NCI-H128 (cell line): ENCODE measurements around the gene SYNJ2.

Source experiments
- DNase-seq: peaks from one replicate; lab custom pipeline; 2025; ENCODE audit not compliant: unreplicated experiment; lab: John Stamatoyannopoulos, UW

SYNJ2 gene

DNA sequence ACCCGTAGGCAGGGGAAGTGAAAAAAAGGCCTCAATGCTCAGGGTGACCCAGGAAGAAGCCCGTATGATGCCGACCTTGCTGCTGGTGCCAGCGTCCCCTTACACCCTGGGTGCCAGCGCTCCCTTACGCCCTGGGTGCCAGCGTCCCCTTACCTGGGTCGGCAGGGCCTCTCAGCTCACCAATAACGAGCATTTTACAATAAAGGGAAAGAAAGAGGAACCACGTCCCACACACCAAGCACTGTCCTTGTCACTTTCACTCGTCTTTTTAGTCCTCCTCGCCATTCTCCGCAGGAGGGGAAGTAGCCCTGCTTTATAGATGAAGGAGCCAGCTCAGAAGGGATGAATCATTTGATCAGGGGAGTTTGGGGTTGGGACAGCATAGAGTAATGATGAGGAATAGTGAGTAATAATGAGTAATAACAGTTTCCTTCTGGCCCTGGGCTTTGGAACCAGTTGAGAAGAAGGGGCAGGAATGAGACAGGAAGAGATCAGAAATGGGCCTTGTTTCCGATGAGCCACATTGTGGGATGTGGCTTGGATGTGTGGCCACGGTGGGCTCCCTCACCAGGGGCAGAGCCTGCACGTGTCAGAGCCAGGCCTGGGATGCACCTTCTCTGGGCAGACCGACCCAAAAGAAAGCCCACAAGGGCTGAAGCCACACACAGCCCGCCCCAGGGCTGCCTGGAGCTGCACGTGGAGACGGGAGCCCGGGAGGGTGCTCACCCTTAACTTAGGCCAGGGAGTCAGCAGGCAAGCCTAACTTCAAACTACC lies 75.7 kb downstream of the SYNJ2 start:
- no peak for DNase-seq

DNA sequence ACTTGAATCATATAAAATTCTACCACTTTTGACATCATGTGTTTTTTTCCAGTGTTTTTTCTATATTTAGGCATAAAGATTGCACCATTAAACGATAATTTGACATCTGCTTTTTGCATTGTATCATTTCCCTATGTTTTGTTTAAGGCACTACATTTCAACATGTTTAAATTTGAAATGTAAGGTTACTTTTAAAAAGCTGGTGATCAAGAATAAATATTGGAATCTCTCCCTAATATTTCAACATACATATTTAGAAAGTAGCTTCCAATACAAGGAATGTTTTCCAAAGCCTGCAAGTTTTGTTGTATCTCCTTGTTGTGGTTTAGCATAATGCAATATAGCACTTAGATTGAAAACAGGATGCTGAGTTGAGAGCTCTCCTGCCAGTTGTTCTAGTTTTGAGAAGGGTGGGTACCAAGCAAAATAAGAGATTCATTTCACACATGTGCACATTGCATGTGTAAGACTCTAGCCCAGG lies 76.5 kb downstream of the SYNJ2 start:
- no peak for DNase-seq

DNA sequence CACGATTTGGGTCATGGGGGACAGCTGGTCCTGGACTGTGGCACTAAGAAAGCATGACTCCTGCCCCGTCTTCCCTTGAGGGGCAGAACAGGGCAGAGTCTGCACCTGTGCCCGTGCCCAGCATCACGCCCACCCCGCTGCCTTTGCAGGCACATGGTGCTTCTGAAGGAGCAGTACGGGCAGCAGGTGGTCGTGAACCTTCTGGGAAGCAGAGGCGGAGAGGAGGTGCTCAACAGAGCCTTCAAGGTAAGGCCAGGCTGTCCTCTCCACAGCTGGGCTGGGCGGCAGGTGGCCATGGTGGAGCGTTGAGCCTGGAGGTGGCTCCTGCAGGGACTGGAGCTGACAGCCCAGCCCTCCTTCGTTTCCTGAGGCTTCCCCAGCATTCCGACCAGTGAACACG lies 77.4 kb downstream of the SYNJ2 start:
- no peak for DNase-seq

DNA sequence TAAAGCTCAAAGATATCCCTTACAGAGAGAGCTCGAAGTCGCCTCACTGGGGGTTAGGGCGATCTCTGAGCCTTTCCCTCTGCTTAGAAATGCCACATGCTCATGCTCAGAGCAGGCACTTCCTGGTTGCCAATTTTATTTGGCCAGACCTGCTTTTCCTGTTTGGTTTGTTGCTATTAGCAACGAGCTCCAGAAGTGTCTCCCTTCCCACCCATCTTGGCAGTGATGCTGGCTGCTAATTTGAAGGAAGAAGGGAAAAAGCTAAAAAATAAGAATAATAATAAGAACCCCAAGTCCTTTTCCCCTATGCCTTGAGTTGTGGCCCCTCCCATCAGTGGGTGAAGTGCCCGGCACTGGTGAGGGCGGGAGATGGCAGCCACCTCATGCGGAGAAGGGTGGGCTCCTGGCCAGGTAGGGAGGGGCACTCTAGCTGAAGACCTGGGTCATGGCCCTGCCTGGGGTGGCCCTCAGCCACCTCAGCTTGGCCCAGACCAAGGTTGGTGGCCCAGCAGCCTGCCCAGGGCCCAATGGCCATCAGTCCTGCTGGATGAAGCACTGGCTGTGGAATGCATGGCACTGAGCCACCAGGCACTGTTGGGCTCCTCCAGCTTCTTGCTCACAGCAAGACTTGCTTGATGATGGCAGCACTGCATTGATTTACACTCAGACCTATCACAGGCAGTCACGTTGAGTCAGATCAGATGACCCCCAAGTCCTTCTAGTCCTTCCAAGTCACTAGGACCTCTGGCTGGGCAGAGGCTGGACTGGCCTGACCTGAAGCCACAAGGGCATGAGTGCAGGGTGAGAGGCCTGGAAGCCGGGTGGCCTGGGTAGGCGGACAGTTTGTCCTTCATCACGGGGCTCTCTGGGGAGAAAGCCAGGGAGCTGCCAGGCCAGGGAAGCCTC lies 79.0 kb downstream of the SYNJ2 start:
- no peak for DNase-seq

DNA sequence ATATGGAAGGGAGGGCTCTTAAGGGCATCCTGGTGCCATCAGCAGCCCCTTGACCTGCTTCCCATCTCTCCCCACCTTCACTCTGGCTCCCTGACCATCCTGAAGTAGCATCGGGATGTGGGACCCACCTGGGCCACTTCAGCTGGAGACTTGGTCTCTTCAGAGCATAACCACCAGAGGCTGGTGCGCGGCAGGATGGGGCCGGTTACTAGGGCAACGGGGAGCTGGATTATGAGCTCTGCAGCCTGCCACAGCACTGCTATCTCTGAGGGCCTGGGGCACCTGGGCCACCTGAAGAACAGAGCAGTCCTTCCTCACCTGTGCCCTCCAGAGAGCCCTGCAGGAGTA lies 79.7 kb downstream of the SYNJ2 start:
- DNase-seq, result no peak

DNA sequence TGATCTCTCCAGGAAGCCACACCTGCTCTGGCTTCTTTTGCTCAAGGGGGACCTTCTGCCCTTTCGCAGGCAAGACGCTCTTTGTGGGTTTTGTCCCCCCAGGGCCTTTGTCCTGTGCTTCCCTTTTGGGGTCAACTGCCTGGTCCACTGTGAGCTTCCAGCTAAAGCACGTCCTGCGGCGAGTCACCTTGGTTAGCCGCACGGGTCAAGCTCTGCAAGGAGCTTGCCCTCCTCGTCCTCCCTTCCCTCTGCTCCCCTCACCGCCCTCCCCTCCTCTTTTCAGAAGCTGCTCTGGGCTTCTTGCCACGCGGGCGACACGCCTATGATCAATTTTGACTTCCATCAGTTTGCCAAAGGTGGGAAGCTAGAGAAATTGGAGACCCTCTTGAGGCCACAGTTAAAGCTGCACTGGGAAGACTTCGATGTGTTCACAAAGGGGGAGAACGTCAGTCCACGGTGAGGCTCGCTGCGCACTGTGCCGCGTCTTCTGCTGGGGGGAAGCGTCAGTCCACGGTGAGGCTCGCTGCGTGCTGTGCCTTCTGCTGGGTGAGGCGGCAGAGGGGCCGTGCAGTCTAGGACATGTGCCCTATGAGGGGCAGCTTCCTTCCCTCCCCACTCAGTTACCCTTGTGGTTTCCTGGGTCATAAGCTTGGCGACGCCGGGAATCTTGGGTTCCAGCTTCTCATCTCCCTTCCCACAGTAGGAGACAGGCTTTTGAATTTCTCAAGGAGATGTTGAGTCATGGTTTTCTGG lies 80.2 kb downstream of the SYNJ2 start:
- DNase-seq, result no peak

DNA sequence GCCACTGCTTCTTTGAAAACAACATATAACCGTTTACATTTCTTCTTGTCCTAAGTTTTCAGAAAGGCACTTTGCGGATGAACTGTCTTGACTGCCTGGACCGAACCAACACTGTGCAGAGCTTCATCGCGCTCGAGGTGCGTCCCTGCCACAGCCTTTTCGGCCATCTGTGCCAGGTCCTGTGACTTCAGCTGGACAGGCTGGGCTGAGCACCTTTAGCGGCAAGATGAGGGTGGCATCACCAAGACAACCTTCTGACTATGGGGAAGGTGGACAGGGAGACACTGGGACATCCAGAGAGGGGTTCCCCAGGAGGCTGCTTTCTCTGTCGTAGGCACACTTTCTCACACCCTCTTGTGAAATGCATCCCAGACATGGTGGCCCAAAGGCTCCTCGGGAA lies 82.1 kb downstream of the SYNJ2 start:
- no peak for DNase-seq

DNA sequence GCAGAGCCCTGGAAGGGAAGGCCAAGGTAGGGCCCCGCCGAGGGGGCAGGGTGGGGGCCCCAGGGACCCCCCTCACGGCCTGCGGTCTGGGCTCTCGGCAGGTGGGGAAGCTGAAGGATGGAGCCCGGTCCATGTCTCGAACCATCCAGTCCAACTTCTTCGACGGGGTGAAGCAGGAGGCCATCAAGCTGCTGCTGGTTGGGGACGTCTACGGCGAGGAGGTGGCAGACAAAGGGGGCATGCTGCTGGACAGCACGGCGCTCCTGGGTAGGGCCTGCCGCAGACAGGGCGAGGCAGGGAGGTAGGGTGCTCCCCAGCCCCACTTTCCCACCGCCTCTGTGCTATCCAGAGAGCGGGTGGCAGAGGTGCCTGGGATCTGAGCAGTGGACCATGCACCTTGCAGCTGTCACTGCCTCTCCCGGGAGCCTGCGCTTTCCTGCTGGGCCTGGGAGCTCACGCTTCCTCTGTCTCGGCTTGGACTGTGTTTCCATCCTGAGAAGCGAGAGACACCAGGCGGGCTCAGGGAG lies 83.1 kb downstream of the SYNJ2 start:
- no peak for DNase-seq

DNA sequence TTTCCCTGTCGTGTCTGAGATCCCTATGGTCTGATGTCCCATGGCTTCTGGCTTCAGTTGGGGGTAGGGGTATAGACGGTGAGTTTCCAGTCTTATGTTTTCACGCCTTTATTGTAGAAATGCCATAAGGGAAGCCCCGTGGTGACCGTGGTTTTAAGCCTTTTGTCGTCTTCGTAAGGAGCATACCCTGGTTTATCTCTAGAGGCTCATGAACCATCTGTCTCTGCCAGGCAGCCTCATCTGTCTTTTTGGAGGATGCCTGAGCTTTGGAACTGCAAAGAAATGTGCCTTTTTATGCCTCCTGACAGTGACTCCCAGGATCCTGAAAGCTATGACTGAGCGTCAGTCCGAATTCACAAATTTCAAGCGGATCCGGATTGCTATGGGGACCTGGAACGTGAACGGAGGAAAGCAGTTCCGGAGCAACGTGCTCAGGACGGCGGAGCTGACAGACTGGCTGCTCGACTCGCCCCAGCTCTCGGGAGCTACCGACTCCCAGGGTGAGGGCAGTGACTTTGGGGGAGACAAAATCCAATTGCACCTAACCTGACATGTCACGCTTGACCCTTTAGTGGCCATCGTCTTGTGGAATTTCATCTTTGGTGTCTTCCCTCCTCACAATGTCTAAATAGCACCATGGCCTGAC lies 84.6 kb downstream of the SYNJ2 start:
- DNase-seq, result no peak

DNA sequence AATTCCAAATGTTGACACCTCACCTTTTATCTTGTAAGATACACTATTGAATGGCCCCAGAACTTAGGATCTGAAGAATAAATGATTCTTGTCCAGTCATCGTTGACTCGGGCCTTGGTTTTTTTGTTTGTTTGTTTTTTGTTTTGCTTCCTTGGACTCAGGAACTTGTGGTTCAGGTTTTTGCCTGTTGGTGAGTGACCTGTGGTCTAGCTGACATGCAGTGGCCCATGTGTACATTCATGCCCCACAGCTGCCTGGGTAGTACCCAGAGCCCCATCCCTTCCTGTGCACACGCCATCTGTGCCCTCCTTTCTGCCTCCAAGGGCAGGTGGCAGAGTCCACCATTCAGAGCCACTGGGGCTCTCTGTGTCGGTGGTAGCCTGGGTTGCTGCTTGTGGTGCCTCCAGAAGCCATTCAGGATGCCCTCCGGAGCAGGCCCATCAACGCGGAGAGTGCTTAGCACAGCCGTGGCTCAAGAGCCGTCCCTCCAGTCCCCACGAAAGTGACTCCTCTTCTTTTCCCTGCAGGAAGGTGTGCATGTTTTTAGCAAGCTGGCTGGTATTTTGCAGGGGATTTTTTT lies 85.9 kb downstream of the SYNJ2 start:
- DNase-seq, result no peak

DNA sequence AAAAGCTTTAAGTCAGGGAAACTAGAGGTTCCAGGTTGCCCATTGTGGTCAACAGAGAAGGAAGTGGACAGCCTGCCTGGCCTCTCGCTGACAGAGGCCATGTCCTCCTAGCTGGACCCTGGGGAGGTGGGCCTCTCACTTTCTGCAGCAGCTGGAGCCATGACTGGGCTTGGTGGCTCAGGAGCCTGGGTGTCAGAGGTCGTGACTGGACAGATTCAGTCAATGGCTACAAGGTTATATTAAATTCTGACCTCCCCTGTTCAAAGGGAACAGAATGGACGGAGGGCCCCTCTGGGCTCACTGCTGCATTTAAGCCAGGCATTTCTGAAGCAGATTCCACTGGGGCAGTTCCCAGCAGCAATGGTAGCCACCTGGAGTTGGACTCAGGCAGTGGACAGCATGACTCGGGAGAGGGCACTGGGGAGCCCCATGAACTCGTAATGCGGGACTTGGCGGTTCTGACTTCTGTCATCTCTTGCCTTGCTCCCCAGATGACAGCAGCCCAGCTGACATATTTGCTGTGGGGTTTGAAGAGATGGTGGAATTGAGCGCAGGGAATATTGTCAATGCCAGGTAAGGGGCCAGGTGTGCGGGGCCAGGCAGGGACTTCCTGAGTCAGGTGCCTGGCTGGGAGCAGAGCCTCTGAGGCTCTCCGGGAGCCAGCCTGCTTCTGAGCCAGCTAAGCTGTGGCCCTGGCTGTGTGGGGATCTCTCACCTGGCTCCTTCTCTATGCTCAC lies 86.7 kb downstream of the SYNJ2 start:
- DNase-seq, result no peak

DNA sequence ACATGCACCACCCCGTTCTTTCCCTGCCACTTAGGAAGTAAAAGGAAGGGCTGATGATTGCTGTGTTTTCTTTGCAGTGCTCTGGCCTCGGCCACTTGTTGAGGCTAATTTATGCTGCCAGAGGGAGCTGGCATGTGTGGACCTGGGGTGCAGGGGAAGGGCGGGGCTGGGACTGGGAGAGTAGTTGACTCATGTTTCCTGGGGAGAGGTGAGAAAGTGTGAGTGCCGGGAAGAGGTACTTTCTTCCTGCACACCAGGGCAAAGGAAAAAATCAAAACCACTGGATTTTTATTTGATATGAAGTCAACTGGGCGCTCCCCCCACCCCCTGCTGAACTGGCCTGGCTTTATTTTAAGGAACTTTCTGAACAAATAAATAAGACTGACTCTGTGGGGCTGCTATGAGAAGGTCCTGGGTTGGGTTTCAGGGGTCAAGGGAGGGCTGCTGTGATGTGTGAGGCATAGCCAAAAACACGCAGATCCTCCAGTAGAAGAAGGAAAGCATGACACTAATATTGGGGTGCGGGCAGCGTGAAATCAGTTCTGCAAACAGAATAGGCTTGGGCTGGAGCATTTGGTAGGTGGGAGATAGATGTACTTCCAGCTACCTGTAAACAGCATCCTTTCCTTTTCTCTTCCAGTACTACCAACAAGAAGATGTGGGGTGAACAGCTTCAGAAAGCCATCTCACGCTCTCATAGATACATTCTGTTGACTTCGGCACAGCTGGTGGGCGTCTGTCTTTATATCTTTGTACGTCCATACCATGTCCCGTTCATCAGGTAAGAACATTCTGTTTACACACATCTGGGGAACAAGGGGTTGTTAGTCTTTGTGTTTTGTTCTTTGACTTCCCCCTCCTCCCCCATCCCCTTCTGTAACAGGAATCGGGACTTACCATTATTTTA lies 87.5 kb downstream of the SYNJ2 start:
- no peak for DNase-seq

DNA sequence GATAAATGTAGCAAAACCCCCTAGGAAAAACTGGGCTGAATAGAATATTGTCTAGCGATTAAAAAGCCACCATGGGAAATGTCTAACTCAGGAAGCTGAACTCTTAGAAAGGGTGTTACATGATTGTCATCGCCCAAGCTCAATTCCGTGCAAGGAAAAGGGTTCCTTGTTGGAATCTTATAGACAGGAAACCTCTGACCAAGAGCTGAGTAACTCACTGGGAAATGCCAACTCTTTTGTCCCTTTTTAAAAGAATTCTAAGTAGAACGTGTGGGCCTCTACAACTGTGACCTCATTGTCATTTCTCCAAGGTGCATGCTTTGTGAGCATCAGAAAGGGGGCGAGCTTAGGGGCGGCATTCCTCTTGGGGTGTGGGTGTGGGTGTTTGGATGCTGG lies 88.1 kb downstream of the SYNJ2 start:
- DNase-seq, result no peak

DNA sequence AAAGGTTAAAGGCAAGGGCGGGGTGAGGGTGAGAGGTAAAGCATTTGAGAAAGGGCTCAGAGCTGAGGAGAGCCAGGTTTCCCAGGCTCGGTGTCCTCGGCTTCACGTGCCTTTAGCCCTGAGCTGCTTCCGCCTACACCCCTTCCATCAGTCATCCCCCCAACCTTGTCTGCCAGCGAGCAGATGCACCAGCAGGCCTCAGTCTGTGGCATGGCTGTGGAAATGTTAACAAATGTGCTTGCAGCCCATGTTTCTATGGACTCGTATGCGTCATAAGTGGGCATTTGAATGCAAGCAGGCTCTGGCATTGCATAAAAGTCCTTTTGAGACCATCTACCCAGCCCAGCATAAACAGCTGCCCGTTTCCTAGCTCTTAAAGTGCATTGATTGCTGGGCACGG lies 88.8 kb downstream of the SYNJ2 start:
- no peak for DNase-seq

DNA sequence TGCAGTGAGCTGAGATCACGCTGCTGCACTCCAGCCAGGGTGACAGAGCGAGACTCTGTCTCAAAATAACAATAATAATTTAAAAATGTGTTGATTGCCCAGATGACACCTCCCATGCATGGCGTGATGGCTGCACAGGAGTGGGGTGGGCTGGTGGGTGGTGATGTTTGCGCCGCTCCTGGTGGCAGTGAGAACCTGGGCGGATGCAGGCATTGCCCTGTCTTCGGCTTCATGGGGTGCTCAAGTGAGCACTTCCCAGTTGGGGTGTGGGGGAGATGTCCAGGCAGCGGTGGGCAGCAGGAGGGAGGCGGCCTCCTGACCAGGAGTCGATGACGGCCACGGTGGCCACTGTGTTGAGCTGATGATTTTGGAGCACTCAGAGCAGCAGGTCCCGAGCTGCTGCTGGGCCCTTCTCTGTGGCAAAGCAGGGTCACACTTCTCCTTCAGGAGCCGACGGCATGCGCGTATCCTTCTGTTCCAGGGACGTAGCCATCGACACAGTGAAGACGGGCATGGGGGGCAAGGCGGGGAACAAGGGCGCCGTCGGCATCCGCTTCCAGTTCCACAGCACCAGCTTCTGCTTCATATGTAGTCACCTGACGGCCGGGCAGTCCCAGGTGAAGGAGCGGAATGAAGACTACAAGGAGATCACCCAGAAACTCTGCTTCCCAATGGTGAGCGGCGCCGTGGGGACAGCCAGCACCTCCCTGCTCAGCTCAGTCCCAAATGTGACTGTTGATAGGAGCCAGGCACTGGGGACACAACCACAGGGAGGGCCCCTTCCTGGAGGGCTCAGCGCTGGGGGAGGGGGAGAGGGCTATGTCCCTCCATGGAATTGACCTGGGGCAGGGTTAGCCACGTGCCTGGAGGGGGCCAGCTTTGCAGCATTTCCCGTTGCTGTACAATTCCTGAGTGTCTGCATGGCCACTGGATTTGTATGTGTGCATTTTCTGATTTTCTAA lies 89.7 kb downstream of the SYNJ2 start:
- no peak for DNase-seq

DNA sequence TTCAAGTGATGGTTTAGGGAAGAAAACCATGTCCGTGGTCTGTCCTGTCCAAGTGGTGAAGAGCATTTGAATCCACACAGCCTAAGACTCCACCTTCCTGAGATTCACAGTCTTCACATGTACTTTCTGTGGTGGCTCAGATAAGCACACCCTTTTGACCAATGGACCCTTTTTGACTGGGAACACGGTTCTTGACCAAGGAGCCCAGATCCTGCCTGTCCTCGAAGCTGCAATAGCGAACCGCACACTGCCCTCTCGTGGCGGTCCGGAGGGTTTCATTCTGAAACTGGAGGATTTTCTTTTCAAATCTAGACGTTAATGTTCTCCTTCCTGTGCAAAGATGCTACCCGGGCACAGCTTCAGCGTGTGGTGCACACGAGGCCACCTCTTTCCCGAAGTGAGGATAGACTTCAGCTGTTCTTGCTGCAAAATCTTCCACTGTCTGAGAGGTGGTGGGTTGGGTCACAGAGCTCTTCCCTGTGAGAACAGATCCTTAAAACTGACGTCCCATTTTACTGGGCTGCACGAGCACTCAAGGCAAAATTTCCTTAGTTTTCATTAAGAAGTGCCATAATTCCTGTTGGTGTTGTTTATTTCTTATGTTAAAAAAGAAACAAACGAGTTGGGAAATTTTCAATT lies 90.5 kb downstream of the SYNJ2 start:
- no peak for DNase-seq

DNA sequence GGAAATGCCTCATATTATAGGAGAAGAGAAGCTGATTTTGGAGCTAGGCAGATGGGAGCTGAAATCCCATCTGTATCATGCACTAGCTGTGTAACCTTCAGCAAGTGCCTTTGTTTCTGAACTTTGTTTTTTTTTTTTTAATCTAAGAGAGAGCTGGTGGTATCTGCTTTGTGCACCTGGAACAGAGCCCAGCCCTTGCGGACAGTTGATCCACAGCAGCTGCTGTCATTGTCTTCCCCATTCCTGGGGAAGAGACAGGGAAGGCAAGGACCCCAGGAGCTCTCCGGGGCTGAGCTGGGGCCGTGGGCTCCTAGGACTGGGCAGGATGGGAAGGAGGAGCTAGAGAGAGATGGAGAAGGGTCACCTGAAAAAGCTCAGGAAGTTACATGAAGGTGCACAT lies 92.1 kb downstream of the SYNJ2 start:
- DNase-seq, result no peak
